CD1c-positive myeloid dendritic cell (primary cell): Measurements from ENCODE around the gene FCGR3B.
"Not testable (repeated sequence)": the region's sequence is repeated elsewhere in the genome, so short reads cannot be mapped to it uniquely, and the experiment has no call there.

ENCODE experiments used
- DNase-seq: peaks from one replicate; pipeline ENCODE4 v3.0.0-alpha.2; 2016; ENCODE audit errors: extremely low spot score

The FCGR3B gene

GRCh38 chr1:161605762-161606540, 25.0 kb downstream of the FCGR3B start:
- not testable (repeated sequence) for DNase-seq

DNA sequence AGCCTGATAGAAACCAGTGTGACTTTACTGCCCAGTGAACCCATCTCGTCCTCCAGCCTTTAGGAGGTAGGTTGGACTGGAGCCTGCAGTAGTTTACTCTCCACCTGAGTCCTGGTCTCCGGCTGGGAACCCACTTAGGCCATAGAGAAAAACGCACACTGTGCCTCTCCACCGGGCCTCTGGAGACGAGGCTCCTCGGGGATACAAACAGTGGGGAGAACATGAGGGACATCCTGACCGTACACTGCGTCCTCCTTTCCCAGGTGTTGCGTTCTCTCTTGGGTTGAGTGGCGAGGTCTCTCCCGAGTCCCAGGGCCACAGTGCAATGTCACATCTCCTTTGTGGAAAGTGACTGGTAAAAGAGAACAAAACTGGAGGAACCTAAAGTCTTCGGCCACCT, 26.0 kb downstream of the FCGR3B start:
- not testable (repeated sequence) for DNase-seq

DNA sequence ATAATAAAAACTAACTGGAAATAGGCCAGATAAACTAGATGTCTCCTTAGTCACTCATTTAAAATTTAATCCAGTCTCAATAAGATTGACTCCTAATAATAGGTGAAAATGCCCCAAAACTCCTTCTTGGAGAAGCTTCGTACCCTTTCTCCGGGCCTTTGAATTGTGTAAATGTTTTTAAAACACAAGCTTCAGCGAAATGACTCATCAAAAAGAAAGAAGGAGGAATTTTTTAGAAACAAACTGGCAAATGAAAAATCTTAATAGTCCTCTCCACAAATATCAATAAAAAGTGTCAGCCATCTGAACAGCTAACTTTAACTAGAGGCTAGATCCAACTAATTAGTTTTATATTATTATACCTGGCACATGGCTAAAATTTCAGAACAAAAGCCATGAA, 33.9 kb downstream of the FCGR3B start:
- not testable (repeated sequence) for DNase-seq

DNA sequence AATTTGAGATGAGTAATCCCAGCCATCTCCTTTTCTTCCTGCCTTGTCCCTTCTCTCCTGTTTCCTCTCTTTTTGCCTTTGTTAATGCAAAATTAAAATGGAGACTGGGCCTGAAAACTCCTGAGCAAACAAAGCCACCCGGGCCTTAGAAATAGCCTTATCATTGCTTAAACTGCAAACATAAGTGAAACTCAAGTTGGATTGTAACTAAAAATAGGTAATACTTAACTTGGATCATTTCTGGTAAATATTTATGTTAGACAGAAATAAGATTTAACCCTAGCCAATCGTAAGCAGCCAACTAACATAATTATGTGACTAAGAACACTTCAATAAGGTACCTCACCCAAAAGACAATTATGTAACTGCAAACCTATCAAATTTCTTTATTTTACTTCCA, 35.4 kb downstream of the FCGR3B start:
- DNase-seq, result not testable (repeated sequence)

DNA sequence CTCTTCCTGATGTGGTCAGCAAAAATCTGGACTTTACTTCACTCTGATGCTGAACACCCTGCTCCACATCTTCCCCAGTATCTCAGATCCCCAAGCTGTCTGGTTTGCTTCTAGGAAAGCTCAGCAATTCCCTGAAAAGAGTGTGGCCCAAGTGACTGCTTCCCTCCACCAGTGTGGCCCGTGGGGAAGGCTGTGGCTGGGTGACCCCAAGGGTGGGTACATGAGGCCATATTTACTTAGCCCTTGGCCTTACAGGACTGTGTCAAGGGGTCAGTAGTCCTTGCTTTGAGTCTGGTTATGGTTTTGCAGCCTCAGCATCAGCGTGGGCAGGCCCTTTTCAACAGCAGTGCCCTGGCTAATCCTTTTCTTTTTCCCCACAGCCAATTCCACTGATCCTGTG, 35.8 kb downstream of the FCGR3B start:
- DNase-seq, result not testable (repeated sequence)

- not testable (repeated sequence) for DNase-seq
These were observed 36.5 kb downstream of the FCGR3B start for GRCh38 chr1:161594269-161594984.

- DNase-seq, result not testable (repeated sequence)
These were observed 37.8 kb downstream of the FCGR3B start for GRCh38 chr1:161593092-161593755.

DNA sequence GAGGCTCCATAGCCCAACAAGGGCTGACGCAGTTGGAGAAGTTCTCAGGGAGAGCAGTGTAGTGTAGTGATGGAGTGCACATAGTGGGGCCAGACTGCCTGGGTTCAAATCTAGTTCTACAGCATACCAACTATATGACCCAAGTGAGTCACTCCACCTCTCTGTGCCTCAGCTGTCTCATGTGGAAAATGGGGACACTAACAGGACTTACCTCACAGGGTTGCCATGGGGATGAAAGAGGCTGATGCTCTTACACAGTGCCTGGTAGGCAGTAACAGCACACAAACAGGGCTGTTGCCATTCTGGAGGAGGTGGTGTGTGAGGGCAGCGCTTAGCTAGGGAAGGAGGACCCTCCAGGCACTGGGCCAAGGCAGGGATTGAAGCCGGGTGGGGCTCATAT, 38.4 kb downstream of the FCGR3B start:
- DNase-seq, result not testable (repeated sequence)

GRCh38 chr1:161589920-161590319, 41.1 kb downstream of the FCGR3B start:
- DNase-seq, result not testable (repeated sequence)

DNA sequence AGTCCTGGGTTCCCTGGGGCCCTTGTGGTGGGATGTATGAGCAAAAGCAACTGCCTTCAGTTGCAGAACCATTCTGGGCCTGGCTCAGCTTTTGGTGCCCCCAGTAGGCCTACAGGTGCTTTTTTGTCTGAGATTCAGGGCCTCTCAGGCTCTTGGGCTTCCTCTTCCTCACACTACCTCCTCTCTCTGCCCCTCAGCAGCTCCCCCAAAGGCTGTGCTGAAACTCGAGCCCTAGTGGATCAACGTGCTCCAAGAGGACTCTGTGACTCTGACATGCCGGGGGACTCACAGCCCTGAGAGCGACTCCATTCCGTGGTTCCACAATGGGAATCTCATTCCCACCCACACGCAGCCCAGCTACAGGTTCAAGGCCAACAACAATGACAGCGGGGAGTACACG, 41.6 kb downstream of the FCGR3B start:
- DNase-seq, result not testable (repeated sequence)

- DNase-seq, result not testable (repeated sequence)
These were observed 42.4 kb downstream of the FCGR3B start for GRCh38 chr1:161588596-161588995.

DNA sequence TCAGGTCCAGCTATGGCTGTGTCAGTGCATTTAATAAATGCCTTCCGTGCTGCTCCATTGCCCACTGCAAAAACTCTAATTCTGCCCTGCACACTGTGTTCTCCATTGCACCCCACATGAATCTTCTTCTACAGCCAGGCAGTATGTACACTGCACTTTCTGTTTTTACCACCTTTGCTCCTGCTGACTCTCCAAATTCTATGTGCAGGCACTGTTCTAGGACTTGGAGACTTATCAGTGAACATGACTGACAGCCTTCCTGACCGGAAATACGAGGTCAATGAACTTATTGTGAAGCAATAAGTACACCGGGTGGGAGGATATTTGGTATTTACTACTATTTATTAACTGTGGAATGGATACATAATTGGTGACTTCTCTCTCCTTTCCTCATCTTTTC, 48.1 kb downstream of the FCGR3B start:
- not testable (repeated sequence) for DNase-seq

GRCh38 chr1:161580879-161581537, 50.0 kb downstream of the FCGR3B start:
- not testable (repeated sequence) for DNase-seq

DNA sequence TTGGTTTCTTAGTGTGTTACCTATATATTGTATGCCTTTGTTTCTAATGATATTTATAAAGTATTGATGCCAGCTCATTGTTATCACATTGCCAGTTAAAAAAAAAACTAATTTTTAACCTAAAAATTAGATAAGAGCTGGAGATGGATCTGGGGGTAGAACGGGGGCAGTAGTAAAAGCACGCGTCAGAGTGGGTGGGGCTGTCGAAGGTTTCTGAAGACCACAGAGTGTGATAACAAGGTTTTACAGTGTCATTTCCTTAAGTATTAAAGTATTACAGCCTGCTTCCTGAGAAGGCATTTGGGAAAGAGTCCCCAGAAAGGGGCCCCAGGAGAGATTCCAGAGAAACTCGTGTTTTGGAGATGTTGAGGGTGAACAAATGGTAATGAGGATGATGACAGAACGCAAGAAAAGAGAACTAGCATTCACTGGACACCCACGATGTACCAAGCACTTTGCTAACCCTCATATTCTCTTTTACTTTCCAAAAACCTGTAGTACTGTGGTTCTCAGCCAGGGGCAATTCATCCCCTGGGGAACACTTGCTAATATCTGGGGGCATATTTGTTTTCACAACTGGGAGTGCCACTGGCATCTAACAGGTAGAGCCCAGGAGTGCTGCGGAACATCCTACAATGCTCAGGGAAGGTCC, 51.0 kb downstream of the FCGR3B start:
- not testable (repeated sequence) for DNase-seq

DNA sequence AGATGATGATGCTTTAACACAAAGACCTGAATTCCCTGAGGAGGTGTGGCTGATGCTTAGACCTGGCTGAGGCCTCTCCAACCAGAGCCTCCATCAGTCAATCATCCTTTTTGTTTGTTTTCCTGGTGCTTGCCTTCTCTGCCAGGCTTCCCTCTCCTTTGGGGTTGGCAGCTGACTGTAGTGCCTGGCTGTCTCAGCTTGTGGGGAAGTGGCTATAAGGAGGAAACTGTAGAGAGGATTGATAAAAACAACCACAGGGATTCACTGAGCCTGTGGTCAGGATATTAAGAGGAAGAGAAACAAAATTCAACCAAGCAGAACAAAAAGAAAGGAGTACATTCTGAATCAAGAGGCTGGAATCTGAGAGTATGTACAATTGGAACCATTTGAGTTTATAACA, 54.3 kb downstream of the FCGR3B start:
- DNase-seq, result not testable (repeated sequence)
